Naive thymus-derived CD8-positive, alpha-beta T cell (primary cell): ENCODE data around the gene ARHGAP22. TPM values are rescaled to one million over a fixed set of nuclear protein-coding genes. Genes with fewer than 3 reads are reported as not detected.
A peak's percentile ranks its signal among the peaks of the same experiment; 100 is the strongest.

Experiments used
- ATAC-seq, 2 donors: fragments of 150-1000 bp; cut with Tn5 transposase in 1 of 2; sonication (Bioruptor Pico), chemical (Tn5 transposase) in 1 of 2; 1 replicate in 1 of 2; 2 replicates in 1 of 2; pipeline ENCODE4 v1.10.0; 2021; ENCODE audit warnings: mild to moderate bottlenecking in 2 of 2, moderate library complexity in 2 of 2
- POLR2A ChIA-PET: fragments of 350-600 bp; sonication (Branson Sonifier 250); formaldehyde crosslinking; loops from one replicate; lab custom pipeline; 2021; ENCODE audit warnings: antibody characterized with exemption; lab: Charles Lee
- DNase-seq, 10 donors: peaks; one replicate each; pipeline versions ENCODE4 v3.0.0 to v3.0.0-alpha.2; 2020 to 2022
- H3K27ac Mint-ChIP-seq, 10 donors: one replicate each; pipeline ENCODE4 v1.8.0; 2020 to 2022; ENCODE audit warnings: mild to moderate bottlenecking in 10 of 10, mixed read lengths in 10 of 10, moderate library complexity in 4 of 10, inconsistent platforms in 1 of 10
- H3K27me3 Mint-ChIP-seq, 5 donors: one replicate each; pipeline ENCODE4 v1.8.0; 2021 to 2022; ENCODE audit warnings: mixed read lengths in 5 of 5
- H3K36me3 Mint-ChIP-seq, 3 donors: one replicate each; pipeline ENCODE4 v1.8.0; 2020 to 2022; ENCODE audit warnings: mixed read lengths in 3 of 3, mild to moderate bottlenecking in 2 of 3, inconsistent platforms in 1 of 3
- H3K4me1 Mint-ChIP-seq, 4 donors: one replicate each; pipeline ENCODE4 v1.8.0; 2021 to 2022; ENCODE audit warnings: mixed read lengths in 4 of 4
- H3K4me3 Mint-ChIP-seq, 10 donors: one replicate each; pipeline ENCODE4 v1.8.0; 2020 to 2022; ENCODE audit warnings: mild to moderate bottlenecking in 10 of 10, mixed read lengths in 10 of 10, moderate library complexity in 6 of 10, inconsistent platforms in 1 of 10
- H3K9me3 Mint-ChIP-seq, 9 donors: one replicate each; pipeline ENCODE4 v1.8.0; 2020 to 2022; ENCODE audit warnings: mixed read lengths in 9 of 9, mild to moderate bottlenecking in 3 of 9, inconsistent platforms in 1 of 9, moderate library complexity in 1 of 9
- polyA plus RNA-seq, 3 donors: library from polyadenylated mRNA; unstranded; fragments of 300-500 nt; fragmentation: Illumina TruSeq; gene quantifications; one replicate each; pipeline ENCODE4 v1.2.3, GENCODE V29; 2021
- total RNA-seq, 8 experiments: library from RNA in 2 of 8; stranded (reverse) in 2 of 8; gene quantifications; one replicate each; pipeline ENCODE4 v1.2.3 and lab custom pipeline; 2021 to 2026

The ARHGAP22 gene
- total and polyA plus RNA-seq, 5 experiments from 2014 or later, result 0.88 TPM; not detected in 4

DNA sequence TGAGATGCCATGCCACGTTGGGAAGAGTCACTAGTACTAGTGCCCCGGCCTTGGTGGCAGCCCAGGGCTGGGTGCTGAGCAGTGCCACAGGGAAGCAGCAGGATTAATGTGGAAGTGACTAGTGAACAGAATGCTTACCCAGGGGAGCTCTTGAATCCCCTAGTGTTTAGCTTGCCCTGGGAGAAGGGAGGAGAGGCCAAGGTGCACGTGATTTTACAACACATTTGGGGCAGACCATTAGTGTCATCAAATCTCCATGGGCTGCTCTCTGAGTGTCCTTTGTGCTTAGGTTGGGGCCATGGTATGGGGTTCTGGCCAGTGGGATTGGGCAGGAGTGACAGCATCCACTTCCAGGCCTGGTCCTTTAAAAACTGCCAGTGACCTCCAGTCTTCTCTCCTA, 37.5 kb downstream of the ARHGAP22 start:
- H3K36me3 Mint-ChIP-seq, result no peaks in the 10 kb centered on the region
- DNase-seq (no peak), ATAC-seq (no peak)
- H3K9me3 Mint-ChIP-seq, result no peaks in the 10 kb centered on the region
- peaks cover 0 to 8% (median 0%) of the 10 kb centered on the region in 4 donors for H3K4me1 Mint-ChIP-seq
- no peak overlapping the region for H3K27ac Mint-ChIP-seq
- POLR2A ChIA-PET, result no interaction called here
- no peak overlapping the region for H3K4me3 Mint-ChIP-seq
- H3K27me3 Mint-ChIP-seq, result peaks cover 0 to 4% (median 0%) of the 10 kb centered on the region in 5 donors

DNA sequence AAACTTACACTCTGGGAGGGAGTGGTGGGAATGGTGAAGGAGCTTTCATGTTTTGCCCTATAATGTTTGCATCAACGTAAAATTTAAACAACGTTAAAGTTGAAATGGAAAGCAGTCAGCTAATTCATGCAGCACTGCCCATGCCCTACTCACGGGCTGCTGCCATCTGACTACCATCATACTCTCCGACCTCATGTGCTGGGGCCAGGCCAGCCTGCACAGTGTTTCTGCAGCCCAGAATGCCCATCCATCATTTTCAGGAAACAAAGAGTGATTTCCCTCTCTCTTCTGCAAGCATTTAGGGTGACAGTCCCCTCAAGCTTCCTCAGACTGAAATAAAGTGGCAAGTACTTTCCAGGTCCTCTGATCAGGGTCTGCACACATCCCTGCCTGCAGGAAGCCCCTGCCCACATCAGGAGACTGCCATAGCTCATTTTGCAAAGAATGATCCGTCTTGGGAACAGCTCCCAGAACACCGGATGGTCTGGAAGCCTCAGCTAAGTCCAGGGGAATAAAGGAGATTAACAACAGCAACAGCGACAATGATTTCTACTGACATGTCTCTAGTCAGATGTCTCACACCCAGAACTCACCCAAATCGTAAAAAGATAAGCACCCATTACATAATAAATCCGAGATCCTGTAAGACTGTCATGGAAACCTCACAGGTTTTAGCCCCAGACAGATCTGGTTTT, 40.3 kb downstream of the ARHGAP22 start:
- POLR2A ChIA-PET, result no interaction called here
- no peak overlapping the region for H3K4me3 Mint-ChIP-seq
- no peaks in the 10 kb centered on the region for H3K9me3 Mint-ChIP-seq
- ATAC-seq (no peak), DNase-seq (no peak)
- H3K27me3 Mint-ChIP-seq, result peaks cover 0 to 4% (median 0%) of the 10 kb centered on the region in 5 donors
- H3K36me3 Mint-ChIP-seq, result no peaks in the 10 kb centered on the region
- no peaks in the 10 kb centered on the region for H3K4me1 Mint-ChIP-seq
- no peak overlapping the region for H3K27ac Mint-ChIP-seq

DNA sequence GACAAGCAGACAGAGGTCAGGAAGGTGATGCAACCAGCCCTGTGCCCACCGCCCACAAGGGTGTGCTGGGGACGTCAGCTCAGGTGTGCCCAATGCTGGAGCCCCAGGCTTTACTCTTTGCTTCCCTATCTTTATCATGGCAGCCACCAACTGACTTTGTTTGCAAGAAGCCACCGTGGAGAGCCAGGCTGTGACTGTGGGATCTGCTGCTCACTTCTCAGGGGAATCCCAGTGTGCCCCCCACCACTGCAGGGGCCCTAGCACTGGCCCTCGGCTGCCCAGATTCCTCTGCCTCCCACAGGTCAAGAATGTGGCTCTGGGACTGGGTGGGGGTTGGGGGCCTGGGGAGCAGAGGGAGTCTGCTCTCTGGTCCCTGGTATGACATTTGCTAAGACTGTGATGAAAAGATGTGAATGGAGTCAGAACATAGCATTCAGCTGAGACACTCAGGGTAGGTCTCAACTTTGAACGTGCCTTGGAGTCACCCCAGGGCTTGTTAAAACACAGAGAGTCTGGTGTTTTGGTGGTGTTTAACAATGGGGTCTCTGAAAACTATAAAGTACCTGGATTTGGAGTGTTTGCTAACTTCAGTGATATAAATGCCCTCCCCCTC, 47.3 kb downstream of the ARHGAP22 start:
- Mint-ChIP-seq H3K27ac (no peak overlapping the region), H3K27me3 (peaks cover 0 to 9% (median 4%) of the 10 kb centered on the region in 5 donors), H3K36me3 (no peaks in the 10 kb centered on the region), H3K4me1 (no peaks in the 10 kb centered on the region), H3K4me3 (no peak overlapping the region), H3K9me3 (no peaks in the 10 kb centered on the region)
- DNase-seq (no peak), ATAC-seq (no peak)
- POLR2A ChIA-PET, result no interaction called here

GRCh38 chr10:48556713-48557112, 48.2 kb downstream of the ARHGAP22 start:
- no peak for DNase-seq
- no peak for ATAC-seq
- Mint-ChIP-seq H3K4me3 (no peak overlapping the region), H3K27ac (no peak overlapping the region), H3K4me1 (no peaks in the 10 kb centered on the region), H3K9me3 (no peaks in the 10 kb centered on the region), H3K36me3 (no peaks in the 10 kb centered on the region), H3K27me3 (peaks cover 0 to 9% (median 4%) of the 10 kb centered on the region in 5 donors)
- POLR2A ChIA-PET, result no interaction called here

GRCh38 chr10:48556065-48556464, 48.8 kb downstream of the ARHGAP22 start:
- Mint-ChIP-seq H3K4me1 (no peaks in the 10 kb centered on the region), H3K36me3 (no peaks in the 10 kb centered on the region), H3K27ac (no peak overlapping the region), H3K9me3 (no peaks in the 10 kb centered on the region), H3K27me3 (peaks cover 0 to 9% (median 4%) of the 10 kb centered on the region in 5 donors), H3K4me3 (no peak overlapping the region)
- no peak for ATAC-seq
- DNase-seq, result no peak
- POLR2A ChIA-PET, result no interaction called here

DNA sequence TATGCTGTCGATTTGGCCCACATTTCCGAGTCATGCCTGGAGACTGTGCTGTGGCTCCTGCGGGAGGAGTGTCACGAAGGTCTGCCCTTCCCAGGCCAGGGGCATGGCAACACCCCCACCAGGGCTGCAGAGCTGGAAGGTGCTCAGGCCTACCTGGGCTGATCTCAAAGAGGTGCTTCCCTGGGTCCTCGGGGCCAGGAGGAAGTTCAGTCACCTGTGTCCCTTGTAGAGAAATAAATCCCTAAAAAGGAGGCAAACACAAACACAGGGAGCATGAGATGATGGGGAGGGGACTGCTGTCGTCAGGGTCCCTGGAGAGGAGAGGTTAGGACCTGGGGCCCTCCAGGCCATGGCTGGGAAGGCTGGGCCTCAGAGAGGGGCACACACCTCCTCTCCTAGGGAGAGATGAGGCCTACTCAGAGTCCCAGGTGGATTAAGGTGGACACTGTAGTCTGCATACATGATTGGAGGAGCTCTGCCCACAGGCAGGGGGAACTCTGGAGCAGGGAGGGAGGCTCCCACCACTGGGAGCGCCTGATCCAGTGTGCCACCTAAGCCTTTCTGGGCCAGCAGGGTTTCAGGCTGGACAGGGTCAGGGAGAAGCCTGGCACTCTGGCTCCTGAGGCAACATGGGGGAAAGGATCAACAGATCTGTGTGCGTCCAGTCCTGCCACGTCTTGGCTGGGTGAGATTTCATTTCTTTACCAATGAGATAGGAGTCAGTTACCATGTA, 49.4 kb downstream of the ARHGAP22 start:
- Mint-ChIP-seq H3K36me3 (no peaks in the 10 kb centered on the region), H3K27ac (no peak overlapping the region), H3K9me3 (no peaks in the 10 kb centered on the region), H3K4me3 (no peak overlapping the region), H3K27me3 (peaks cover 0 to 9% (median 4%) of the 10 kb centered on the region in 5 donors), H3K4me1 (no peaks in the 10 kb centered on the region)
- POLR2A ChIA-PET, result no interaction called here
- DNase-seq, result no peak
- no peak for ATAC-seq

GRCh38 chr10:48554656-48555055, 50.2 kb downstream of the ARHGAP22 start:
- POLR2A ChIA-PET, result no interaction called here
- DNase-seq (no peak), ATAC-seq (no peak)
- Mint-ChIP-seq H3K4me3 (no peak overlapping the region), H3K4me1 (no peaks in the 10 kb centered on the region), H3K27me3 (peaks cover 0 to 12% (median 6%) of the 10 kb centered on the region in 5 donors), H3K36me3 (no peaks in the 10 kb centered on the region), H3K27ac (no peak overlapping the region), H3K9me3 (no peaks in the 10 kb centered on the region)

GRCh38 chr10:48554246-48554645, 50.6 kb downstream of the ARHGAP22 start:
- POLR2A ChIA-PET, result no interaction called here
- DNase-seq, result no peak
- Mint-ChIP-seq H3K4me3 (no peak overlapping the region), H3K36me3 (no peaks in the 10 kb centered on the region), H3K4me1 (no peaks in the 10 kb centered on the region), H3K9me3 (no peaks in the 10 kb centered on the region), H3K27ac (no peak overlapping the region), H3K27me3 (peaks cover 0 to 12% (median 6%) of the 10 kb centered on the region in 5 donors)
- no peak for ATAC-seq

- Mint-ChIP-seq H3K4me1 (no peaks in the 10 kb centered on the region), H3K36me3 (no peaks in the 10 kb centered on the region), H3K9me3 (no peaks in the 10 kb centered on the region), H3K4me3 (no peak overlapping the region), H3K27me3 (peaks cover 0 to 14% (median 0%) of the 10 kb centered on the region in 5 donors), H3K27ac (no peak overlapping the region)
- no peak for DNase-seq
- ATAC-seq, result no peak
- POLR2A ChIA-PET, result no interaction called here
Measured at GRCh38 chr10:48552946-48553564, 51.8 kb downstream of the ARHGAP22 start.

DNA sequence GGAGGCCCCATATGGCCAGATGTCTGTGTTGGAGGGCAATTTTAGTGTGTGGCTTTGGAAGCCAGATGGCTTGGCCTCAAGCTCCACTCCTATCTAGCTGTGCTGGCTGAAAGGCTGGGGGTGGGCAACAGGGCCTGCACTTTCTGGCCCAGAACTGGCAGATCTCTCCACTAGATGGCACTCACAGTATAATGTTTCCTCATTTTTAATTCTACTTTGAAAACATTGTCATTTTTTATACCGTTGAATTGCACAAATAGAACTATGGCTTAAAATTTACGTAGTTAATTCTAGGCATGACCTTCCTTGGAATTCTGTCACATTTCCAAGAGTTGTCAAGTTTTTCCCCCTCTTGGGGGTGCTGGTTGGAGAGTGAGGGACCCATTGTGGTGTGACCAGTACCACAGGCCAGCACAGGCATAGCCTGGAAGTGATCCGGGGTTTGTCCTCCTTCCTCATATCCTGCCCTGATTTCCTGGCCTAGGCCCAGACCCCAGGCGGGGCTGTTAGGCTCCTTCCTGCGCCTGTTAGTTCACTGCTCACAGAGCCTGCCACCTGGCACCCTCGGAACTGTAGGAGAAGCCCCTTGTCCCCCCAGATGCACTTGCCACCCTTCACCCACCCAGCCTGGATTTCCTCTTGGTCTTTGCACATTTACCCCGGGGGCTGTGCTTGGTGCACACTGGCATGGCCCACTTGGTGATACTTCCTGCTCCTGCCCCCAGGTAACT, 52.8 kb downstream of the ARHGAP22 start:
- H3K36me3 Mint-ChIP-seq, result no peaks in the 10 kb centered on the region
- no peak overlapping the region for H3K27ac Mint-ChIP-seq
- H3K9me3 Mint-ChIP-seq, result no peaks in the 10 kb centered on the region
- POLR2A ChIA-PET, result no interaction called here
- DNase-seq (peak in 1 of 10 donors; percentile 5), ATAC-seq (no peak)
- no peak overlapping the region for H3K4me3 Mint-ChIP-seq
- H3K27me3 Mint-ChIP-seq, result peaks cover 0 to 7% (median 0%) of the 10 kb centered on the region in 5 donors
- peaks cover 0 to 3% (median 0%) of the 10 kb centered on the region in 4 donors for H3K4me1 Mint-ChIP-seq

DNA sequence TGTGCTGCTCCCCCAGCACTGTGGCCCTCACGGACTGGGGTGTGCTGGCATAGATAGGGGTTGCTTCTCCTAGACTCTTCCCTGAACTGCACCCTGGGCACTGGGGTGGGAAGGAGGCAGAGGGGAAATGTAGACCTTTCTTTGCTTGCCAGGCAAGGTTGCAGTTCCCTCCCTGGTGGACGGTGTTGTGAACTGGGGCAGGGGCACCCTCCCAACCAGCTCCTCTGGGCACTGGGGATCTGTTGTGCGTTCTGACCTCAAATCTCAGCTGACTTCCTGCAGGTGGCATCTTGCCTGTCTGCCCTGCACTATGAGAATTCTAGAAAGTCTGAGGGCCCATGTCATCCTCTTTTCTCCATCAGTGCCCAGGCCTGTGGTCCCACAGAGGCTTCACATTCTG, 53.9 kb downstream of the ARHGAP22 start:
- peaks cover 0 to 3% (median 0%) of the 10 kb centered on the region in 4 donors for H3K4me1 Mint-ChIP-seq
- POLR2A ChIA-PET, result no interaction called here
- H3K27me3 Mint-ChIP-seq, result peaks cover 0 to 7% (median 0%) of the 10 kb centered on the region in 5 donors
- H3K4me3 Mint-ChIP-seq, result no peak overlapping the region
- DNase-seq (no peak), ATAC-seq (no peak)
- no peaks in the 10 kb centered on the region for H3K9me3 Mint-ChIP-seq
- no peaks in the 10 kb centered on the region for H3K36me3 Mint-ChIP-seq
- peak overlapping the region in 1 of 10 donors; percentile 4 for H3K27ac Mint-ChIP-seq

DNA sequence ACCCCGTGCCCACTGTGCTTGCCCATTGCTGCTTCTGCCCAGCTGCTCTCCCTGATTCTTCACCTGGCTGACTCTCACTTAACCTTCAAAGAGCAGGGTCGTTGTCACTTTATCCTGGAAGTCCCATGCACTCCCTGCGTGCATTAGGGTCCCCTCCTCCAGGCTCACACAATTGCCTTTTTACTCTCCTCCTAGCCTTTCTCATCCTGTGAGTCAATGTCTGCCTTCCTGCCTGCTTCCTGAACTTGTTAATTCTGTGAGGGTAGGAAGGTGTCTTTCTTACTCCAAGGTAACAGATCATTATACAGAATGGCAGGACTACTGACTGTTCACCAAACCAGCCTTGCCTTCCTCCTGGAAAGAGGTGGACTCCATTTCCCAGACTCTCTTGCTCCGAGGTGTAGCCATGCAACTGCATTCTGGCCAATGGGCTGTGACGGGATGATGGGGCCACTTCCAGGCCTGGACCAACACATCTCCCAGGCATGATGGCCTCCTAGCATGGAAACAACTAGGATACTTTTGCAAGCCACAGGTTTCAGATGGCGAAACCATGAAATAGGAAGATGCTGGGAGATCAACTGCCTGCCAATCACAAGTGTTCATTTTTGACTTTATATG, 54.7 kb downstream of the ARHGAP22 start:
- peaks cover 0 to 7% (median 0%) of the 10 kb centered on the region in 5 donors for H3K27me3 Mint-ChIP-seq

More for the DNA sequence above, 54.7 kb downstream of the ARHGAP22 start:
- Mint-ChIP-seq H3K9me3 (no peaks in the 10 kb centered on the region), H3K4me1 (peaks cover 0 to 3% (median 0%) of the 10 kb centered on the region in 4 donors), H3K27ac (no peak overlapping the region), H3K4me3 (no peak overlapping the region), H3K36me3 (no peaks in the 10 kb centered on the region)
- no peak for ATAC-seq
- no peak for DNase-seq
- POLR2A ChIA-PET, result no interaction called here
